LNCaP clone FGC (cell line): ENCODE results near the gene KNDC1.

Experiments used
- DNase-seq: peaks from one replicate; pipeline ENCODE4 v3.0.0-alpha.2; 2011; ENCODE audit warnings: low read depth
- H3K4me3 ChIP-seq: 2 replicates; pipeline ENCODE4 v1.5.1; 2011; ENCODE audit warnings: mild to moderate bottlenecking, low read depth, low read length, control low read depth
- CTCF ChIP-seq: IDR thresholded peaks from 2 replicates; pipeline ENCODE4 v1.5.1; 2012; ENCODE audit warnings: mild to moderate bottlenecking; ENCODE audit not compliant: control insufficient read depth, insufficient read depth; ENCODE audit errors: extremely low read depth

Gene KNDC1

GRCh38 chr10:133197786-133198185 lies 37.8 kb downstream of the KNDC1 start:
- DNase-seq, result no peak
- no peak overlapping the region for H3K4me3 ChIP-seq
- TF ChIP-seq CTCF, result no peak

- no peak for TF ChIP-seq CTCF
- no peak overlapping the region for H3K4me3 ChIP-seq
- DNase-seq, result no peak
Observed at GRCh38 chr10:133198206-133198605, 38.2 kb downstream of the KNDC1 start.

GRCh38 chr10:133198621-133199487 lies 38.8 kb downstream of the KNDC1 start:
- H3K4me3 ChIP-seq, result no peak overlapping the region
- DNase-seq, result no peak
- no peak for TF ChIP-seq CTCF

GRCh38 chr10:133199488-133199885 lies 39.5 kb downstream of the KNDC1 start:
- no peak for DNase-seq
- no peak overlapping the region for H3K4me3 ChIP-seq
- no peak for TF ChIP-seq CTCF

GRCh38 chr10:133199992-133200611 lies 40.1 kb downstream of the KNDC1 start:
- TF ChIP-seq CTCF, result no peak
- DNase-seq, result no peak

GRCh38 chr10:133200621-133201031 lies 40.6 kb downstream of the KNDC1 start:
- no peak for TF ChIP-seq CTCF
- H3K4me3 ChIP-seq, result no peak overlapping the region
- no peak for DNase-seq

More at GRCh38 chr10:133199992-133200611, 40.1 kb downstream of the KNDC1 start:
- H3K4me3 ChIP-seq, result no peak overlapping the region
